GM20000 (cell line): Measurements from ENCODE around the gene ISM1.

Experiments
- DNase-seq: peaks from one replicate; pipeline ENCODE4 v3.0.0; 2012; ENCODE audit warnings: low spot score
- TF ChIP-seq, protein P1 (sequence below): IDR thresholded peaks from 2 replicates; pipeline ENCODE4 v1.5.1; 2012; ENCODE audit warnings: mild to moderate bottlenecking, control low read depth; ENCODE audit errors: extremely low read depth, missing control alignments

ISM1 gene

DNA sequence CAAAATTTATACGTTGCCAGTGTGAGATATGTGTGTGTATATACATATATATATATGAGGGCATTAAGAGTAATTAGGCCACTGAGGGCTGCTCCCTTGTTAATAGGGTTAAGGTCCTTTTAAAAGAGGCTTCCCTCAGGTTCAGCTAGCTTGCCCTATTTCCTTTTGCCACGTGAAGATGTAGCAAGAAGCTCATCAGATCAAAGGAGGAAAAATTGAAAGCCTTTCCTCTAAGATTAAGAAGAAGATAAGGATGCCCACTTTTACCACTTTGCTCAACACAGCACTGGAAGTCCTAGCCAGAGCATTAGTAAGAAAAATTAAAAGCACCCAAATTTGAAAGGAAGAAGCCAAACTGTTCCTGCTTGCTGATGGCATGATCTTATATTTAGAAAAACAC lies 33.2 kb upstream of the ISM1 start:
- TF ChIP-seq, protein P1, sequence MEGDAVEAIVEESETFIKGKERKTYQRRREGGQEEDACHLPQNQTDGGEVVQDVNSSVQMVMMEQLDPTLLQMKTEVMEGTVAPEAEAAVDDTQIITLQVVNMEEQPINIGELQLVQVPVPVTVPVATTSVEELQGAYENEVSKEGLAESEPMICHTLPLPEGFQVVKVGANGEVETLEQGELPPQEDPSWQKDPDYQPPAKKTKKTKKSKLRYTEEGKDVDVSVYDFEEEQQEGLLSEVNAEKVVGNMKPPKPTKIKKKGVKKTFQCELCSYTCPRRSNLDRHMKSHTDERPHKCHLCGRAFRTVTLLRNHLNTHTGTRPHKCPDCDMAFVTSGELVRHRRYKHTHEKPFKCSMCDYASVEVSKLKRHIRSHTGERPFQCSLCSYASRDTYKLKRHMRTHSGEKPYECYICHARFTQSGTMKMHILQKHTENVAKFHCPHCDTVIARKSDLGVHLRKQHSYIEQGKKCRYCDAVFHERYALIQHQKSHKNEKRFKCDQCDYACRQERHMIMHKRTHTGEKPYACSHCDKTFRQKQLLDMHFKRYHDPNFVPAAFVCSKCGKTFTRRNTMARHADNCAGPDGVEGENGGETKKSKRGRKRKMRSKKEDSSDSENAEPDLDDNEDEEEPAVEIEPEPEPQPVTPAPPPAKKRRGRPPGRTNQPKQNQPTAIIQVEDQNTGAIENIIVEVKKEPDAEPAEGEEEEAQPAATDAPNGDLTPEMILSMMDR: no peak
- DNase-seq: no peak

DNA sequence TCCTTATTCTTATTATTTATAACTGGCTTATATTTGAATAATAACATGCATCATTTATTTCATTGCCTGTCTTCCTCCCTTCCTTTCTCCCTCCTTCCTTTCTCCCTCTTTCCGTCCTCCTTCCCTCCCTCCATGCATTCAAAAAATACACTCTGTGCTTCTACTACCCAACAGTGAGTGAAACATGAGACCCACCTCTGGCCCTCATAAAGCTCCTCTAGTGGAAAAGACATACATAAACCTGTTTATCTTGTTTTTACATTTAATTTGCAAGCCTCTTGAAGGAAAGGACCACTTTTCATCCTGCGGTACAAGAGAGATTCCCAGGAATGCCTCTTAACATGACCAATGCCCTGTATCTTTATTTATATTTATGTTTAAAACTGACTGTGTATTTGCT lies 21.8 kb upstream of the ISM1 start:
- TF ChIP-seq, protein P1: no peak
- no peak for DNase-seq

DNA sequence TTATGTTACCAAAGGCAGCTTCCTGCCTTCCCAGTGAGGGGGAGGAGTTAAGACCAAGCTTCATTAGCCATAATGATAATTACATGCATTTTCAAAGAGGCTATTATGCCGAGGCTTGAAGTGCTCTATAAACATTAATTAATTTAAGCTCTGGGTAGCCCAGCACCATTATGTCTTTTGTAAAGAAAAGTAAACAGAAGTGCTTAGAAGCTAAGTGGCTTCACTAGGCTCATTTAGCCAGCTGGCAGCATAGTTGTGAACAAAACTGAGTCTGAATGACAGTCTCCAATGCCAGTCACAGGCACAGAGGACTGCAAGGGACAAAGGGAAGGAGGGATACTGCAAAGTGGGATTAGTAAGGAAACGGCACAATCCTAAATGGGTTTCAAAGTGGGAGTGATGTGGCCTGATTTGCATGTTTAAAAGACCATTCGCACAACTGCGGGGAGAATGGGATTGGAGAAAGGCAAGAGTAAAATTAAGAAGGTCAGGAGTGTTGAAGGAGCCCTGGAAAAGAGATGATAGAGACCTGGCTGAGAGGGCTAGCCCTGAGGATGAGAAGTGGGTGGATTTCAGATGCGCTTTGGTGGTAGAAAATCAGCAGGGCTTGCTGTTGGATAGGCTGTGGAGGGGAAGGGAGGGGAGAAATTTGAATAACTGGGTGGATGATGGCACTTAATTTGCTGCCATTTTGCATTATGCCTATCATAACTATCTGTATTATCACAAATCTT lies 20.1 kb upstream of the ISM1 start:
- DNase-seq: no peak
- TF ChIP-seq, protein P1: no peak

DNA sequence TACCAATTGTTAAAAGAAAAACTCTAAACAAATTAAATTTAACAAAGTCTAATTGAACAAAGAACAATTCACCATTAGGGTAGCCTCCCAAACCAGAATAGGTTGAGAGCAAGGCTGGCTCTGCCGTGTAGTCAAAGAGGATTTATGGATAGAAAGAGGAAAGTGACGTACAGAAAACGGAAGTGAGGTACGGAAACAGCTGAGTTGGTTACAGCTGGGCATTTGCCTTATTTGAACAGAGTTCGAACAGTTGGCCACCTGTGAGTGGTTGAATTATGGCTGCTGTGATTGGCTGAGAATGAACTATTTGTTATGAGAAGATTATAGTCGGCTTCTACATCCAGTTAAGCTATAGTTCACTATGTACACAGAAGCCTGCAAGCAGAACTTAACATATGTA lies 18.5 kb upstream of the ISM1 start:
- TF ChIP-seq, protein P1: no peak
- DNase-seq: no peak

DNA sequence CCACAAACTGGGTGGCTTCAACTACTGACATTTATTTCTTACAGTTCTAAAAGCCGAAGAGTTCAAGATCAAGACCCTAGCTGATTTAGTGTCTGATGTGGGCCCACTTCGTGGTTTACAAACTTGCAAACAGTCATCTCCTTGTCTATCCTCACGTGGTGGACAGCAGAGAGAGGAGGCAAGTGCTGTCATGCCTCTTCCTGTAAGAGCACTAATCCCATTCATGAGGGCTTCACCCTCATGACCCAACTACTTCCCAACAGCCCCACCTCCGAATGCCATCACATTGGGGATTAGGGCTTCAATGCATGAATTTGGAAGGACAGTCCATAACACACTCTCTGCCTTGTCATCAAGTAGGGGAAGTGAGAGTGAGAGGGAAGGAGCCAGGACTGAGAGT lies 15.6 kb upstream of the ISM1 start:
- no peak for DNase-seq

DNA sequence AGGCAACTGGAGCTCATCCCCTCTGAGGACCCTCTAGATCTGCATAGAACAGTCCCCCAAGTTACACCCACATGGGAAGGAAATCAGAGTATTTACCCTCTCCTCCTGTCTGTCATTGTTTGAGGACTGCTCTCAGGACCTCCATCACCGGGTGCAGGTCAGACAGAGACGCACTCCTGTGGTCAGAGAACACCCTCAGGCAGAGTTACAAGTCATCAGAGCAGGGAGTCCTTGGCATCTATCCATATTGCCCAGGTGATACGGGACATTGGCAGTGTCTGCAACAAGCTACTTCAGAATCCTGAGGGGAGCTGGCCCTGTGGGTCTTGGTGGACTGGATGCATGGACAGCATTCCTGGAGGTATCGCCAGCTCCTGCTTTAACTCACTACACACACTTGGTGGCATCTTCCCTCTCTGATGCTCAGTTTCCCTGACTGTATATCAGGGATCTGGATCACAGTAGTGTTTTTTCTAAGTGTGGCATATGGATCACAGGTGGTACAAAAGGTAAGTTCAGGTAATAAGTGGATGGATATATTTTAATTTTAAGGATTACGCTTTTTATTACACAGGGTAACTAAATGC lies 15.1 kb upstream of the ISM1 start:
- TF ChIP-seq, protein P1: no peak
- no peak for DNase-seq

More for the DNA sequence above, 15.6 kb upstream of the ISM1 start:
- TF ChIP-seq, protein P1: no peak

DNA sequence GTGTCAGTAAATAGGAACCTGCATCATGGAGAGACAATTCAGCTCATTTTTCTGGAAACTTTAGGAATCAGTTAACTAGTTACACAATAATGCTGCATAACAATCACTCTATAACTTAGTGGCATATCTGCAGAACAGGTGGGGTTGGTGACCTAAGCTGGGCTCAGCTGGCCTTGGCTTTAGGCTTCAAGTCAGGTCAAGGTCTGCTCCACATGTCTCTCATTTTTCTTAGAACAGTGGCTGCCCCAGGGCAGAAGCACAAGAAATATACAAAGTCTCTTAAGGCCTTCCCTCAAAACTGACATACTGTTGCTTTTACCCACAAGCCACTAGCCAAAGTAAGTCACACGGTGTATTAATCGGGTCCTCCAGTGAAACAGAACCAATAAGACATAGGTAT lies 14.1 kb upstream of the ISM1 start:
- TF ChIP-seq, protein P1: no peak
- no peak for DNase-seq
